ENCODE results near the gene PRKCSH.
A peak's percentile ranks its signal among the peaks of the same experiment; 100 is the strongest.
"Not testable (repeated sequence)": the region's sequence is repeated elsewhere in the genome, so short reads cannot be mapped to it uniquely, and the experiment has no call there.

PRKCSH gene

DNA sequence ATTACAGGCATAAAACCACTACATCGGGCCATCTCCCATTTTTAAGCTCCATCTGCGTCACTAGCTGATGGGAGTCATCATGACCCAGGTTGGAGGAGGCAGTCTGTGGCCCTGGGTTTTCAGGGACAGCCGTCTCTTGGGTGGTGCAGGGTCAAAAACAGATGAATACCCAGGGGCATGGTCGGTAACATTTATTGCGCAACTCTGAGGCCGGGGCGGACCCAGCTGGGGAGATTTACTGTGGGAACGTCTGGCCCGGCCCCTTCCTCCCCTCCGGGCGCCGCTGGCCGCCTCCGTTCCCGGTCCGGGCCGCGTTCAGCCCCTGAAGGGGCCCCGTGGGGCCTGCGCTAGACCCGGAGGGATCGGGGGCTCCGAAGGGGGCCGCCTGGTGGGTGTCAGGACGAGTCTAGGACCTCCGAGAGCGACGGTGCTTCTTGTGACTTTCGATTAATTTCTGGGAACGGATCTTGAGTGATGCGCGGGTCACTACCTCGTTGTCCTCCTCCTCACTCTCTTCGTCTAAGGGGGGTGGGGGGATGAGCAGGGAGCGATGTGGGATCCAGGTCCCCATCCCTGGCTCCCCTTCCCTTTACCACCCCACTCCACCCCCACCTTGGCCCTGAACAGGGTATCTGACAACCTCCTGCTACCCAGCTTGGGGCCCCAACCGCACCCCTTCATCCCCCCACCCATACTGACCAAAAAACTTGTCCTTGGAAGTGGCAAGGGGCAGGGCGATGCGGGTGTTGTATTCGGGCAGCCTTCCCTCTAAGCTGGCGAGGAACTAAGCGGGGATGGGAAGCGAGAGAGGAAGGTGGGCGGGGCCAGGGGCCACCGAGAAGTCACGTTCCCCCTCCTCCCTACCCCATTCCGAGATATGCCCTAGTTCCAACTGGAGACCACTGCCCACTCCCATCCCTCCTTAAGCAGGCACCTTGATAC lies 14.7 kb upstream of the PRKCSH start:
- no peak for DNase-seq

DNA sequence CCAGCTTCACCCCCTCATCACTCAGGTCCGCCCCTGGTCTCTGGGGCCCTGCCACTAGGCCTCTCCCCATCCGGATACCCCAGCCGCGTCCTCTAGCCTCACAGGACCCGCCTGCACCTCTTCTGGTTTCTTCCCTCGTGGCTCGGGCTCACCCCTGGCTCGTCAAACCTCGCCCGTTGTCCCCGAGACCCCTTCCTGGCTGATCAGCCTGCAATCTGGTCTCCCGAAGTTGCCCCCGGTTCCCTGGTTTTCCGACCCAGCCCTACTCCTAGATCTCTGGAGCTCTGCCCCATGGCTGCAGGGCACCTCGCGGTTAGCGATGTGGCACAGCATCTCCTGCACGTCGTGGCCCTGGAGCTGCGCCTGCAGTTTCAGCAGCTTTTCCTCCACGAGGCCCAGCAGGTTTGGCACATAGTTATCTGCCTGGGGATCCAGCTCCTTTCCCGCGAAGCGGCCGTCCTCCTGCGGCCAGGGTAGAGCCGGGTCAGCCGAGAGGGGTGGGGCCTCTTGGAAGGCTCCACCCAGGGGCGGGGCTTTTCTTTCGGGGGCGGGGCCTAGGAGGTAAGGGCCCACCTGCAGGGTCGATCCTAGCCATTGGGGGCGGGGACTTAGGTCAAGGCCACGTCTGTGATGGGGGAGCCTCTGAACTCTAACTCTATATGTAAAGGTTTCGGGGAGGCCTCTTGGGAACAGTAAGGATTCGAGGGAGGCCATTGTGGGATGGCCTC lies 13.9 kb upstream of the PRKCSH start:
- peak; percentile 39 for DNase-seq

GRCh38 chr19:11422163-11423065 lies 13.0 kb upstream of the PRKCSH start:
- DNase-seq, result peak; percentile 49

GRCh38 chr19:11423164-11423790 lies 12.2 kb upstream of the PRKCSH start:
- no peak for DNase-seq

DNA sequence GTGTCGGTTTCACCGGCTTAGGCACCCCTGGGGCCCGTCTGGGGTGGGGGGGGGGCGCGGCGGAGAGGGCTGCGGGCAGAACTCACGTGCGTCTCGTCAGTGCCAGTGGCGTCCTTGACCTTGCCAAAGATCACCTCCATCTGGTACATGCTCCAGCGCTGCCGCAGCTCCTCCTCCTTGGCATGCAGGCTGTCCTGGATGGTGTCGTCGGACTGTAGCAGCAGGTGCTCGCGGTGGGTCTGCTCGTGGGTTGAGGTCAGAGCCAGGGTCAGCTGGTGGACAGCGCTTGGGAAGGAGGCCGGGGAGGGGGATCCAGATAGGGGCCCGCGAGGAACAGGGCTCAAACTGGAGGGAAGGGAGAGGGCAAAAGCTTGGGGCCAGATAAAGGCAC lies 11.6 kb upstream of the PRKCSH start:
- DNase-seq, result no peak

GRCh38 chr19:11425719-11426457 lies 9.5 kb upstream of the PRKCSH start:
- no peak for DNase-seq

DNA sequence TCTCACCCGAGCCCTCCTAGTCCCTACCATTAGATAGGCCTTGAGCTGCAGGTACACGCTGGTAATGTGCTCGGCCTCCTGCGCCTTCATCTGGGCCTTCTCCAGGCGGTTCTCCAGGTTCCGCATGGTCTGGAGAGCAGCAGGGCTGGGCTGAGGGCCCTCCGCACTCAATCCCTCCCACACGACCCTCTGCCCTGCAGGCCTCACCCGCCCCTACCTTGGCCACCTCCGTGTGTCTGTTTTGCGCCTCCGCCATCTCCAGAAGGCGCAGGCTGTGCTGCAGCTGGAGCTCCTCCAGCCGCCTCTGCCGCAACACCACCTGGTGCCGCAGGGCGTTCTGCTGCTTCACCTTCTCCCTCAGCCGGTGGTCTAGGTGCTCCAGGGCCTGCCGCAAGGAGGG lies 8.8 kb upstream of the PRKCSH start:
- DNase-seq, result no peak

GRCh38 chr19:11433526-11433925 lies 1.9 kb upstream of the PRKCSH start:
- DNase-seq, result not testable (repeated sequence)

- no peak for DNase-seq
These were observed 755 bp upstream of the PRKCSH start for GRCh38 chr19:11434703-11435056.

GRCh38 chr19:11435833-11436313 lies 438 bp downstream of the PRKCSH start:
- DNase-seq, result no peak

DNA sequence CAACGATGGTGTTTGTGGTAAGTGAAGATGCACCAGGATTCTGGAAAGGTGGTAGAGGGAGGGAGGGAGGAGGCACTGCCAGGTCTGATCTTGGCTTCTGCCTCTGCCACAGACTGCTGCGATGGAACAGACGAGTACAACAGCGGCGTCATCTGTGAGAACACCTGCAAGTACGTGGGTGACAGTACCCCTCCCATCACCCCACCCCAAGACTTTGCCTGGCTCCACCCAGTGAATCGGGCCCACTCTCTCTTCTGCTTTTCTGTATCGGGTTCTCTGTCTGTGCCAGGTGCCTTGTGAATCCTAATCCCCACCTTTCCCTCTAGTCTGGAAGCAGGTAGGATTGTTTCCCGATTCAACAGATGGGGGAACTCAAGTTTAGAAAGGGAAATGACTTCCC lies 2.5 kb downstream of the PRKCSH start:
- no peak for DNase-seq

DNA sequence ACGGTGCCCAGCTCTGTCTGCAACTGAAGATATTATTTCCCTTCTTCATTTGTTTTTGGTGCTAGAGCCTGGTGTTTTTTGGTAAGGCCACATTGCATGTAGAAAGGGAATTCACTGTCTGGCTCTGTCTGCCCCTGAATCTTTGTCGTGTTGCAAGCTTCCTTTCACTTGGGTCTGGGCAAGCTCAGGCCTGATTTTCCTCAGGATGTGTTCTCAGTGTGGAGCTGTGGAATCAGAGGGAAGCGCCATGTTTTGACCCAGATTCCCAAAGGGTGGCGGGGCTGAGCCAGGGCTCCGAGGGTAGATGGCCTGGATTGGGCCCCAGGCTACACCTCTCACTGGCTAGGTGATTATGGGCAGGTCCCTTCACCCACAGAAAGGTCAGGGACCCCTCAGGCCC lies 8.6 kb downstream of the PRKCSH start:
- no peak for DNase-seq

- no peak for DNase-seq
These were observed 9.7 kb downstream of the PRKCSH start for GRCh38 chr19:11445141-11445540.

GRCh38 chr19:11446271-11446651 lies 10.8 kb downstream of the PRKCSH start:
- no peak for DNase-seq

DNA sequence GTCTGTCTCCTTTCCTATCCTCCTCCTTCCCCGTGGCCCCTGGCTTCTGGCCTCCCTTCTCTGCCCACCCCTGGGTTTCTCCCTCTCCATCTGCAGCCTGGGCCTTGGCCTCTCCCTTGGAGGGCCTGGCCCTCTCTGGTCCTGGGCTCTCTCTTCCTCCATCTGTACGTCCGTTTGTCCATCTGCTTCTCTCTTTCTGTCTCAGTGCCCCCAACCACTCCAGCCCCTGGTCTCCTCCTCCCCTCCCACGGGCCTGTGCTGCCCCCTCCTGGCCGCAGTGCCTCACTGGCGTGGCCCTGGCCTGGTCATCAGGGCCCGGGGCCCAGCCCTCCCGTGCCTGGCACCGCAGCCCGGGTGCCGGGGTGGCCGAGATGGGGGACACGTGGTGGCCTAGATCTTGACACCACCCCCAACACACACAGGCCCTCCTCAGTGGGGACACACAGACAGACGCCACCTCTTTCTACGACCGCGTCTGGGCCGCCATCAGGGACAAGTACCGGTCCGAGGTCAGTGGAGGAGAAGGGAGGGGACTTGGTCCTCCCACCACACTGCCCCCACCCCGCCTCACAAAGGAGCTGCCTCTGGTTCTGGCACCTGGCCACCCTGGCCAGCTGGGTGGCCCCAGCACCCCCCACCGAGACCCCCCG lies 11.3 kb downstream of the PRKCSH start:
- peak; percentile 44 for DNase-seq

- no peak for DNase-seq
These were observed 12.2 kb downstream of the PRKCSH start for GRCh38 chr19:11447347-11448262.

- no peak for DNase-seq
These were observed 13.0 kb downstream of the PRKCSH start for GRCh38 chr19:11448410-11448809.

GRCh38 chr19:11448923-11449554 lies 13.6 kb downstream of the PRKCSH start:
- DNase-seq, result no peak

- no peak for DNase-seq
These were observed 15.3 kb downstream of the PRKCSH start for GRCh38 chr19:11450570-11451326.

Measured in activated naive CD4-positive, alpha-beta T cell treated with anti-CD3 and anti-CD28 coated beads, Interleukin-2, amount 50 U/mL, for 16 hours (primary cell).